ENCODE measurements around the gene CCDC27.
"Not testable (repeated sequence)": the region's sequence is repeated elsewhere in the genome, so short reads cannot be mapped to it uniquely, and the experiment has no call there.

CCDC27 gene

GRCh38 chr1:3803905-3804626, 51.8 kb downstream of the CCDC27 start:
- DNase-seq (ENCODE audit: low read depth), result no peak
- no peak overlapping the region for H3K4me3 ChIP-seq (ENCODE audit: control insufficient read depth, low read depth, low read length)
- TF ChIP-seq CTCF (conservative IDR thresholded peaks at IDR 0.05; ENCODE audit: control insufficient read depth, insufficient read depth, low read depth, low read length), result no peak

GRCh38 chr1:3804627-3804944, 52.3 kb downstream of the CCDC27 start:
- not testable (repeated sequence) for H3K4me3 ChIP-seq (ENCODE audit: control insufficient read depth, low read depth, low read length); DNase-seq (ENCODE audit: low read depth)

- no peak overlapping the region for H3K4me3 ChIP-seq (ENCODE audit: control insufficient read depth, low read depth, low read length)
- no peak for DNase-seq (ENCODE audit: low read depth)
- no peak for TF ChIP-seq CTCF (conservative IDR thresholded peaks at IDR 0.05; ENCODE audit: control insufficient read depth, insufficient read depth, low read depth, low read length)
Observed at GRCh38 chr1:3805038-3805437, 52.8 kb downstream of the CCDC27 start.

GRCh38 chr1:3807769-3808168, 55.5 kb downstream of the CCDC27 start:
- no peak for DNase-seq (ENCODE audit: low read depth)
- no peak for TF ChIP-seq CTCF (conservative IDR thresholded peaks at IDR 0.05; ENCODE audit: control insufficient read depth, insufficient read depth, low read depth, low read length)

GRCh38 chr1:3809680-3810079, 57.4 kb downstream of the CCDC27 start:
- DNase-seq (ENCODE audit: low read depth), result no peak
- no peak for TF ChIP-seq CTCF (conservative IDR thresholded peaks at IDR 0.05; ENCODE audit: control insufficient read depth, insufficient read depth, low read depth, low read length)
- H3K4me3 ChIP-seq (ENCODE audit: control insufficient read depth, low read depth, low read length), result no peak overlapping the region

More at GRCh38 chr1:3807769-3808168, 55.5 kb downstream of the CCDC27 start:
- no peak overlapping the region for H3K4me3 ChIP-seq (ENCODE audit: control insufficient read depth, low read depth, low read length)

- not testable (repeated sequence) for DNase-seq (ENCODE audit: low read depth); H3K4me3 ChIP-seq (ENCODE audit: control insufficient read depth, low read depth, low read length)
Observed at GRCh38 chr1:3810149-3810761, 58.0 kb downstream of the CCDC27 start.

GRCh38 chr1:3811595-3811911, 59.3 kb downstream of the CCDC27 start:
- H3K4me3 ChIP-seq (ENCODE audit: control insufficient read depth, low read depth, low read length), result no peak overlapping the region
- DNase-seq (ENCODE audit: low read depth), result no peak
- no peak for TF ChIP-seq CTCF (conservative IDR thresholded peaks at IDR 0.05; ENCODE audit: control insufficient read depth, insufficient read depth, low read depth, low read length)

GRCh38 chr1:3814065-3814464, 61.8 kb downstream of the CCDC27 start:
- H3K4me3 ChIP-seq (ENCODE audit: control insufficient read depth, low read depth, low read length), result no peak overlapping the region
- TF ChIP-seq CTCF (conservative IDR thresholded peaks at IDR 0.05; ENCODE audit: control insufficient read depth, insufficient read depth, low read depth, low read length), result no peak
- no peak for DNase-seq (ENCODE audit: low read depth)
